ENCODE measurements around the gene B3GNT4.
"Not testable (repeated sequence)": the region's sequence is repeated elsewhere in the genome, so short reads cannot be mapped to it uniquely, and the experiment has no call there.

B3GNT4 gene

DNA sequence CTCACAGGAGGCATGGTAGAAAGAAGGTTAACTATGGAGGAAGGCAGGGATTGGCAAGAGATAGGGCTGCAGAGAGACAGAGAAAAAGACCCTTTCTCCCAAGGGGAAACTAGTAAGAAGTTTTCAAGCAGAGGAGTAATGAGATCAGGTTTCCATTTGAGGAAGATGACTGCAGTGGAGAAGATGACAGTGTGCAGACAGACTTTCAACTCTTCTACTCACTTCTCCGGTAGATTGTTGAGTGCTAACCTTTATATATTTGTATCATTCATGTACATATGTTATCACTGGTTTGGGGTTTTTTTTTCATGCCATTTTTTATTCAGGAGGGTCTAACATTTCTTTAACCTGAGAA lies 5.9 kb upstream of the B3GNT4 start:
- H3K4me3 ChIP-seq (ENCODE audit: low read depth, low read length) = no peak overlapping the region
- TF ChIP-seq, protein P1, sequence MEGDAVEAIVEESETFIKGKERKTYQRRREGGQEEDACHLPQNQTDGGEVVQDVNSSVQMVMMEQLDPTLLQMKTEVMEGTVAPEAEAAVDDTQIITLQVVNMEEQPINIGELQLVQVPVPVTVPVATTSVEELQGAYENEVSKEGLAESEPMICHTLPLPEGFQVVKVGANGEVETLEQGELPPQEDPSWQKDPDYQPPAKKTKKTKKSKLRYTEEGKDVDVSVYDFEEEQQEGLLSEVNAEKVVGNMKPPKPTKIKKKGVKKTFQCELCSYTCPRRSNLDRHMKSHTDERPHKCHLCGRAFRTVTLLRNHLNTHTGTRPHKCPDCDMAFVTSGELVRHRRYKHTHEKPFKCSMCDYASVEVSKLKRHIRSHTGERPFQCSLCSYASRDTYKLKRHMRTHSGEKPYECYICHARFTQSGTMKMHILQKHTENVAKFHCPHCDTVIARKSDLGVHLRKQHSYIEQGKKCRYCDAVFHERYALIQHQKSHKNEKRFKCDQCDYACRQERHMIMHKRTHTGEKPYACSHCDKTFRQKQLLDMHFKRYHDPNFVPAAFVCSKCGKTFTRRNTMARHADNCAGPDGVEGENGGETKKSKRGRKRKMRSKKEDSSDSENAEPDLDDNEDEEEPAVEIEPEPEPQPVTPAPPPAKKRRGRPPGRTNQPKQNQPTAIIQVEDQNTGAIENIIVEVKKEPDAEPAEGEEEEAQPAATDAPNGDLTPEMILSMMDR (IDR thresholded peaks at IDR 0.05; ENCODE audit: borderline replicate concordance, insufficient read depth, low read depth, low read length) = no peak

DNA sequence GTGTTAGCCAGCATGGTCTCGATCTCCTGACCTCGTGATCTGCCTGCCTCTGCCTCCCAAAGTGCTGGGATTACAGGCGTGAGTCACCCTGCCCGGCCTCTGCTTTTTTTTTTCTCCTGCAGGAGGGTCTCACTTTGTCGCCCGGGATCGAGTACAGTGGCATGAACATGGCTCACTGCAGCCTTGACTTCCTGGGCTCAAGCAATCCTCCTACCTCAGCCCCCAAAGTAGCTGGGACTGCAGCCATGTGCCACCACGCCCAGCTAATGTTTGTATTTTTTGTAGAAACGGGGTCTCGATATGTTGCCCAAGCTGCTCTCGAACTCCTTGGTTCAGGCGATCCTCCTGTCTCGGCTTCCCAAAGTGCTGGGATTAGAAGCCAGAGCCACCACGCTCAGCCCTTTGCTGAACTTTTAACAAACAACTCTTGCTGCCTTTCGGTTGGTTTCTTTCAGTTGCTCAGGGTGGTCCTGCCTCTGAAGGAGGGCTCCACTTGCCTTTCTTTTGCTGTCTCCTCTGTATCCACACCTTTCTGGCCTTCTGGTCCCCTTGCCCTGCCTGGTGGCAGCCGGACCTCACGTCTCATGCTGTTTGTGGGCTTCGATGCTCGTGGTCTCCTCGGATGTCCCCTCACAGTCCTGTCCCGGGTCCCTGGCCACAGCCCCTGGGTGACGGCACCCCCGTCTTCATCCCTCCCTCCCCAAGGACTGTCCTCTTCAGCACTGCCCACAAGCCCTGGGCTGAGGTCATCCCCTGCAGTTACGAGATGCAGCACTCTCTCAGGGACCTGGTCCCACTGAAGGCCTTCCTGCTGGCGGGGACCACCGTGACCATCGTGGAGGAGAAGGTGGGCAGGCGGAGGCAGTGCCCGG lies 3.8 kb upstream of the B3GNT4 start:
- H3K4me3 ChIP-seq (ENCODE audit: low read depth, low read length) = no peak overlapping the region
- TF ChIP-seq, protein P1 (IDR thresholded peaks at IDR 0.05; ENCODE audit: borderline replicate concordance, insufficient read depth, low read depth, low read length) = no peak

DNA sequence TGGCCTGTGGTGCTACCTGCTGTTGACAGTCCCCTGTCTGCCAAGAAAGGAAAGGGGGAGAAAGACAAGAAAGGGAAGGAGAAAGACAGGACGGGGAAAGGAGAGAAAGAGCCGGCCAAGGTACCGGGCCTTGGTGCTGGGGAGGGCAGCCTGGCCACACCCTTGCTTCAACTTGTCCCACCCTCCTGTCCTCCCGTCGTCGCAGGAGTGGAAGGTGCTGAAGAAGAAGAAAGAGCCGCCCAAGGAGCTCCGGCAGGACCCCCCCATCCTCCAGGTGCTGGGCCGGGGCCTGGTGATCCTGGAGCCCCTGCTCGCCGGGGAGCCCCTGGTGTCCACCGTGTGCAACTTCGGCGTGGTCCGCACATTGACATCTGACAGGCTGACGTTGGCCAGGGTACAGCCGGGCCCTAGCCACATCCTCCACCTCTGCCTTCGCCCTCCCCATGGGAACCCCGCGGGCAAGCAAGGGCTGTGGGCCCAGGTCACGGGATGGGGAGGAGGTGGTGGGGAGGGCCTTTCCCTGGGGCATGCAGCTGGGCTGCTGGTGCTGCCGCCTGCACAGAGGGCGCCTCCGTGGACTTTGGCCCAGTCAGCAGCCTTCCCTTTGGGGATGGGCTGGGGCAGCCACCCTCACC lies 2.9 kb upstream of the B3GNT4 start:
- H3K4me3 ChIP-seq (ENCODE audit: low read depth, low read length) = no peak overlapping the region
- TF ChIP-seq, protein P1 (IDR thresholded peaks at IDR 0.05; ENCODE audit: borderline replicate concordance, insufficient read depth, low read depth, low read length) = 0 out of 2 replicates have a peak, but pooled peaks have one; percentile 4

DNA sequence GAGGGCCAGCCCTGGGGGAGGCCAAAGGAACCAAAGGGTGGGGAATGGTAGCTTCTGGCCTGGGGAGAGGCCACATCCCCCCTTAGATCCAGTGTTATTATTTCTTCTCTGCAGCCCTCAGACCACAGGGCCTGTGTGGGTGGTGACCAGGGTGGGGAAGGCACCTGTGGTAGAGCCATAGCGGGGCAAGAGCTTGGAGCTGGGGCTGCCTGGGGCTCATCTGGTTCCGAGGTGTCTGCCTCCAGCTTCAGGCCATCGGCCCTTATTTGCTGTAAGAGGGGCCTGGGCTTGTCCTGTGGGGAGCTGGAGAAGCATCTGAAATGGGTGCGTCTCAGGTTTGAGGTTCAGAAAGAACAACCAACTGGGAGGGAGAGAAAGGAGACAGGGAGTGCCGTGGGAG lies 2.1 kb upstream of the B3GNT4 start:
- TF ChIP-seq, protein P1 (IDR thresholded peaks at IDR 0.05; ENCODE audit: borderline replicate concordance, insufficient read depth, low read depth, low read length) = no peak
- H3K4me3 ChIP-seq (ENCODE audit: low read depth, low read length) = no peak overlapping the region

DNA sequence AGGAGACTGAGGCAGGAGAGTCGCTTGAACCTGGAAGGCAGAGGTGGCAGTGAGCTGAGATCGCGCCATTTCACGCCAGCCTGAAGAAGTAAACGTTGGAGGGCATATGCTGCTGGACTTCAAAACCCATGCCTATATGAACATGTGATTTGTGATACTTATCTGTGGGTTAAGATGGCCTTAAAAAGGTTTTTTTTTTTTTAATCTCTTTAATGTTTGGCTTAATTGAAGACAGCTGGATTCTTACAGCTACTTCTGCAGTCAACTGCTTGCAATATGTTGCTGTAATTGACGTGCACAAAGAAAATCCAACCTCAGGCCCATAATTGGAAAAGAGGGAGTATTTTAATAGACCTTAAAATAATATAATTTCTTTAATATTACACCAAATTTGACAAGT lies 1.5 kb upstream of the B3GNT4 start:
- TF ChIP-seq, protein P1 (IDR thresholded peaks at IDR 0.05; ENCODE audit: borderline replicate concordance, insufficient read depth, low read depth, low read length) = no peak
- H3K4me3 ChIP-seq (ENCODE audit: low read depth, low read length) = no peak overlapping the region

DNA sequence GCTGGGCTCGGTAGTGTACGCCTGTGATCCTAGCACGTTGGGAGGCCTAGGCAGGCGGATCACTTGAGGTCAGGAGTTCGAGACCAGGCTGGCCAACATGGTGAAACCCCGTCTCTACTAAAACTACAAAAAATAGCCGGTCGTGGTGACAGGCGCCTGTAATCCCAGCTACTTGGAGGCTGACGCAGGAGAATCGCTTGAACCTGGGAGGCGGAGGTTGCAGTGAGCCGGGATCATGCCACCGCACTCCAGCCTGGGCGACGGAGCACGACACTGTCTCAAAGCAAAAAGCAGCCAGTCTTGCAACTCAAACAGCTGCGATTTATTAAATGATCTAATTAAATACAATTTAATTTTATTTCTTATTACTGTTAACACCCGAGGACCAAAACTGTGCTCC lies 698 bp upstream of the B3GNT4 start:
- not testable (repeated sequence) for H3K4me3 ChIP-seq (ENCODE audit: low read depth, low read length)

DNA sequence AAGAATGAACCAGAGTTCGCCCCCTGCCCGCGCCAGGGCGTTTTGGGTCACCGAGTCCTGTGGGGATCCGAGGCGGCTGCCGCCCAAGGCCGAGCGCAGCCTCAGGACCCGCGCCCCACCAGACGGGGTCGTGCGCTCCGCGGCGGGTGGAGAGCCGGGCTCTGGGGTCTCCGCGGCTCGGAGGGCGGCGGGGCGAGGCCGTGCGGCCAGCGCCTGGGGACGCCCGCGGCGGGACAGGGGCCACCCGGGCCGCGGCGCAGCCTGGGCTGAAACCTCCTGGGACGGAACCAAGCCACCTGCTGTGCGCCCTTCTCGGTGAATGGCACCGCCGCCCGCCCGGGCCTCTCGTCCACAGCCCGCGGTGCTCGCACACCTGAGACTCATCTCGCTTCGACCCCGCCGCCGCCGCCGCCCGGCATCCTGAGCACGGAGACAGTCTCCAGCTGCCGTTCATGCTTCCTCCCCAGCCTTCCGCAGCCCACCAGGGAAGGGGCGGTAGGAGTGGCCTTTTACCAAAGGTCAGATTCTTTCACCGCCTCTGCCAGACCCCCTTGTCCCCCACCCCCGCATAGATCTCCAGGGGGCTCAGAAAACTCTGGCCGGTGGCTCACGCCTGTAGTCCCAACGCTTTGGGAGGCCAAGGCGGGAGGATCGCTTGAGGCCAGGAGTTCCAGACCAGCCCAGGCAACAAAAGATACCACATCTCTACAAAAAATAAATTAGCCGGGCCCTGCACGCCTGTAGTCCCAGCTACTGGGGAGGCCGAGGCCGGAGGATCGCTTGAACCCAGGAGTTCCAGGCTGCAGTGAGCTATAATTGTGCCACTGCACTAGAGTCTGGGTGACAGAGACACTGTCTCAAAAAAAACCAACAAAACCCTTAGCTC lies 901 bp downstream of the B3GNT4 start:
- TF ChIP-seq, protein P1 (IDR thresholded peaks at IDR 0.05; ENCODE audit: borderline replicate concordance, insufficient read depth, low read depth, low read length) = no peak
- no peak overlapping the region for H3K4me3 ChIP-seq (ENCODE audit: low read depth, low read length)

Measured in GM12875 (cell line).